ENCODE measurements around the gene TNS1. TPM values are rescaled to one million over a fixed set of nuclear protein-coding genes. Genes with fewer than 3 reads are reported as not detected.
A peak's percentile ranks its signal among the peaks of the same experiment; 100 is the strongest.

Gene TNS1
- total and polyA plus RNA-seq, 2 experiments from 2014 or later: 81.6 to 99.3 TPM

DNA sequence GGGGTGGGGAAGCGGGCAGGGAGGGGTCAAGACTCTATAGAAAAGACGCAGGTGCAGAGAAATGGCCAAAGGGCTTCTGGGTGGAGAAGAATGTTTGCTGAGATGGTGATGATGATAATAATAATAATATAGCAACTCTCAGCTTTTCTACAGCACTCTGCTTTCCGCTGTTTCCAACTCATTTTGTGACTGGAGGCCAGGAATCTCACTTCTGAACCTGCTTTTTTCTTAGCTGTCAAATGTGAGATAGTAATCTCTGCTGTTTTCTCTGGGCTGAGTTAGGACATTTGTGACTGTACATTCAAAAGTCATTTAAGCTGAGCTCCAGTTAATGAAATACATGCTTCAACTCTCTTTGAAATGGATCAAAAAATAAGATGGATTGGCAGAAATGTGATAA, 58.4 kb downstream of the TNS1 start:
- 65 to 68% methylated on average over 1 to 3 of the region's 3 CpGs for WGBS, 2 experiments (ENCODE audit: low coverage in 1 of 2, low lambda C conversion rate in 2 of 2, missing lambda C conversion rate in 2 of 2)
- Histone ChIP-seq H3K4me3 (peak overlapping the region; percentile 79), H4K20me1 (ENCODE audit: insufficient read depth) (no peaks in the 10 kb centered on the region)

DNA sequence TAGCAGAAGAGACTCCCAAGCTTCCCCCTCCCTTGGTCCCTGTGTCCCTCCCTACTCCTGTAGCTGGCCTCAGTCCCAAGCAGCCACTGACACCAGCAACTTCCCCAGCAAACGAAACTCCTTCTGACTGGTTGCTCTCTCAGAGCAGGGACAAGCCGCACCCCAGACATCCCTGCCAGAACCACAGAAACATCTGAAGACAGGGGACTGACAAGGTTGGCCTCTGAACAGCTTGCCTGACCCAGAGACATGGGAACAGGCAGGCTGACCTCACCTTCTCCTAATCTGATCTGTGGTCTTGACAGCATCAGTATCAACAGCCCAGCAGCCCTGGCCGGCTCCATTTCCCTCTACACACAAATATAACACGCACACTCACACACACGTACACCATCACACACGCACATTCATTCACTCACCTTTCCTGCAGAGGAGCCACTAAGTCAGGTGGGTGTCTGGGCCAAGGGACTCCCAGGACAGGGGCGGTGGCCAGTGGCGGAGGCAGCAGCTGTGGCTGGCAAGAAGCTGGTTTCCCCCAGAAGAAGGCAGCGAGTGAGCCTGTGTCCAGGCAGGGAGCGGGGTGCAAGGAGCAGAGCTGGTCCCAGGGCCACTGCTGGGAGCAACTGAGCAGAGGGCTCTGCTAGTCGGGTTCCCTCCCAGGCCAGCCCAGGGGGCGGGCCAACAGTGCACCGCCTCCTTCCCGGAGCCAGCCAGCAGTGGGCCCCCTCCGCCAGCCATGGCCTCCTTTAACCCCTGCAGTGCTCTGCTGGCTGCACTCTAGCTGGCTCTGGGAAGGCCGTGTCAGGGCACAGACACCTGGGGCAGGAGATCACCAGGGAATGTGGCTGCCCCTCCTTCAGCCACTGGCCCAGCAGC, 59.1 kb downstream of the TNS1 start:
- H3K9me3 ChIP-seq (ENCODE audit: low read depth): no peaks in the 10 kb centered on the region
- H3K4me1 ChIP-seq (ENCODE audit: insufficient read depth): peaks cover 38% of the 10 kb centered on the region
- H3K4me3 ChIP-seq: peak overlapping the region; percentile 79
- no peaks in the 10 kb centered on the region for H4K20me1 ChIP-seq (ENCODE audit: insufficient read depth)
- DNase-seq: peak; percentile 85
- peak overlapping the region; percentile 76 for H3K9ac ChIP-seq
- in situ Hi-C loops (cut with MboI): no loop called here
- 8 to 9% methylated on average over 15 of the region's 16 CpGs for WGBS, 2 experiments (ENCODE audit: low coverage in 1 of 2, low lambda C conversion rate in 2 of 2, missing lambda C conversion rate in 2 of 2)
- H2AFZ ChIP-seq: no peak overlapping the region
- H3K36me3 ChIP-seq (ENCODE audit: low read depth): no peaks in the 10 kb centered on the region
- peak overlapping the region; percentile 62 for H3K27ac ChIP-seq
- peaks cover 100% of the 10 kb centered on the region for H3K79me2 ChIP-seq (ENCODE audit: insufficient read depth)
- H3K27me3 ChIP-seq (replicated peaks; ENCODE audit: insufficient read depth): no peaks in the 10 kb centered on the region
- peak overlapping the region; percentile 86 for H3K4me2 ChIP-seq (ENCODE audit: unreplicated experiment)
- peaks cover 23% of the 10 kb centered on the region for H3F3A ChIP-seq (ENCODE audit: insufficient read depth)
- TF ChIP-seq EZH2phosphoT487 (IDR thresholded peaks at IDR 0.05; ENCODE audit: insufficient read depth, low read depth): no peak
- TF ChIP-seq EZH2 (IDR thresholded peaks at IDR 0.05; ENCODE audit: insufficient read depth, poor library complexity, severe bottlenecking): no peak
- no peaks in the 10 kb centered on the region for H3K9me2 ChIP-seq (ENCODE audit: insufficient read depth)

More for the DNA sequence above, 58.4 kb downstream of the TNS1 start:
- Histone ChIP-seq H3K79me2 (ENCODE audit: insufficient read depth) (peaks cover 100% of the 10 kb centered on the region), H3K4me1 (ENCODE audit: insufficient read depth) (peaks cover 34% of the 10 kb centered on the region), H3K27me3 (replicated peaks; ENCODE audit: insufficient read depth) (no peaks in the 10 kb centered on the region), H3K9me2 (ENCODE audit: insufficient read depth) (no peaks in the 10 kb centered on the region), H2AFZ (no peak overlapping the region), H3K36me3 (ENCODE audit: low read depth) (no peaks in the 10 kb centered on the region), H3K9me3 (ENCODE audit: low read depth) (no peaks in the 10 kb centered on the region), H3K4me2 (ENCODE audit: unreplicated experiment) (peak overlapping the region; percentile 86), H3K27ac (peak overlapping the region; percentile 14), H3F3A (ENCODE audit: insufficient read depth) (peaks cover 17% of the 10 kb centered on the region), H3K9ac (peak overlapping the region; percentile 76; the same call in 1 of the 2 replicates)
- DNase-seq: no peak
- in situ Hi-C loops (cut with MboI): no loop called here
- TF ChIP-seq EZH2 (IDR thresholded peaks at IDR 0.05; ENCODE audit: insufficient read depth, poor library complexity, severe bottlenecking) (no peak), EZH2phosphoT487 (IDR thresholded peaks at IDR 0.05; ENCODE audit: insufficient read depth, low read depth) (no peak)

DNA sequence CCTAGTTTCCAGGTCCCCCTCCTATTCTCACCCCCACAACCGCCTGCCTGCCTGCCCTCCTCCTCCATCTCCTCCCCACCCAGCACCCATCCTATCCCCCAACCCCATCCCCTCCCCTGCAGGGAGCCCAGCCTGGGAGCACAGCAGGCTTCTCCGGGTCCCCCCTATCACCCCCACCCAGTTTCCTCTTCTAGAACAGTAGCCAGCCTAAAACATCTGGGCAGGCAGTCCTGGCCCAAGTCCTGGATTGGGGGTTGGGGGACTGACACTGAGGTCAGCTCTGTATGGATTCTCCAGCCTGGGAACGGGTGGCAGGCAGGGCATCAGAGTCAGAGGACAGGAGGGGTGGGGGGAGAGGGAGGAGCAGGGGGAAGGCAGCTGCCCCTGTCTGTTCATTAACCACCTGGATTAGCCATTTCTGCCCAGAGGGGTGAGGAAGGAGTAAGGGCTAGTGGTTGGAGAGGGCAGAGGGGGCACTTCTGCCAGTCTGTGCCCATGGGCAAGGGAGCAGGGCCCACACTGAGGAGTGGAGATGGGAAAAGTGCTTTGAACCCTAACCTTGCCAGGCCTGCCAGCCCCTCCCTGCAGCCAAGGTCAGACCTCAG, 60.0 kb downstream of the TNS1 start:
- WGBS, 2 experiments (ENCODE audit: low coverage in 1 of 2, low lambda C conversion rate in 2 of 2, missing lambda C conversion rate in 2 of 2): 17% methylated on average over 1 to 3 of the region's 3 CpGs
- no peaks in the 10 kb centered on the region for H3K9me2 ChIP-seq (ENCODE audit: insufficient read depth)
- H3F3A ChIP-seq (ENCODE audit: insufficient read depth): peaks cover 31% of the 10 kb centered on the region
- H3K4me3 ChIP-seq: peak overlapping the region; percentile 79
- H3K4me1 ChIP-seq (ENCODE audit: insufficient read depth): peaks cover 46% of the 10 kb centered on the region
- H3K79me2 ChIP-seq (ENCODE audit: insufficient read depth): peaks cover 100% of the 10 kb centered on the region
- no peak for DNase-seq
- H3K4me2 ChIP-seq (ENCODE audit: unreplicated experiment): peak overlapping the region; percentile 86
- H3K27ac ChIP-seq: peak overlapping the region; percentile 62
- H3K9me3 ChIP-seq (ENCODE audit: low read depth): no peaks in the 10 kb centered on the region
- no peak overlapping the region for H2AFZ ChIP-seq
- H3K36me3 ChIP-seq (ENCODE audit: low read depth): no peaks in the 10 kb centered on the region
- H3K9ac ChIP-seq: peak overlapping the region; percentile 76
- no peak for TF ChIP-seq EZH2phosphoT487 (IDR thresholded peaks at IDR 0.05; ENCODE audit: insufficient read depth, low read depth)
- TF ChIP-seq EZH2 (IDR thresholded peaks at IDR 0.05; ENCODE audit: insufficient read depth, poor library complexity, severe bottlenecking): no peak
- no peaks in the 10 kb centered on the region for H3K27me3 ChIP-seq (replicated peaks; ENCODE audit: insufficient read depth)
- in situ Hi-C loops (cut with MboI): no loop called here
- no peaks in the 10 kb centered on the region for H4K20me1 ChIP-seq (ENCODE audit: insufficient read depth)

DNA sequence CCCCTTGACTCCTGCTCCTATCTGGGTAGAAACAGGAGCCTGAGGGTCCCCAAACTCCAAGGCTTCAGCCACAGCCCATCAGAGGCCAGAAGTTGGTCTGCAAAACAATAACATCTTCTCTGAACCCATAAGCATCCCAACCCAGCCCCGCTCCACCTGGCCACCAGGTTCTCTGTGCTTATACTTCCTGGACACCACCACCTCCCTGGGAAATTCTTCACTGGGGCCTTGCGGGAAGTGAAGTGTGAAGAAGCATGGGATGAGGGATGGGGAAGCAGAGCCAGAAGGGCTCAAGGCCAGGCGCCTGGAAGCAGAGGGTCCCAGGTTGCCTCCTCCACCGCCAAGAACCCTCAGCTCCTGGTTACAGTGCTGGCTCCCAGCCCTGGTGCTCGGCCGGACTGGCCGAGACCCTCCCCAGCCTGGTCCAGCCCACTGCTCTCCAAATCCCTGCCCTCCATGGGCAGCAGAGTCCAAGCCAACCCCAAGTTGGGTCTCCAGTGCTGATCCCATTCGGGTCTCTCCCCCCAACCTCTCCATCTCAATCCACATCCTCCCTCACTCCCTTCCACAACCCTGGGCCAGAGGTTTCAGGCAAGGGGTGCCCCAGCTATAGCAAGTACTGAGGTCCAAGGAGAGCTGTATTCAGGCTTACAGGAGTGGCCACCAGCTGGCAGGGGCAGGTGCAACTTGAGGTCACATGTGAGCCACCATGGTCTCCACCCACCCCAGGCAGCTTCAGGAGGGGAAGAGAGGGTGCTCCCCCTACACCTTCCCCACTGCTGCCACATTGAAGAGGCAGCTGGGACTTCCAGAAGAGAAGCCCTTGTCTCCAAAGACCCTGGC, 60.7 kb downstream of the TNS1 start:
- WGBS, 2 experiments (ENCODE audit: low coverage in 1 of 2, low lambda C conversion rate in 2 of 2, missing lambda C conversion rate in 2 of 2): 82 to 83% methylated on average over 8 of the region's 8 CpGs
- Histone ChIP-seq H3K4me2 (ENCODE audit: unreplicated experiment) (peak overlapping the region; percentile 86), H3K9me3 (ENCODE audit: low read depth) (no peaks in the 10 kb centered on the region), H3K9me2 (ENCODE audit: insufficient read depth) (no peaks in the 10 kb centered on the region), H3K36me3 (ENCODE audit: low read depth) (no peaks in the 10 kb centered on the region), H3K27ac (0 out of 2 replicates have a peak overlapping the region, but pooled peaks have one; percentile 2), H4K20me1 (ENCODE audit: insufficient read depth) (no peaks in the 10 kb centered on the region), H3K4me1 (ENCODE audit: insufficient read depth) (peaks cover 53% of the 10 kb centered on the region), H3K9ac (peak overlapping the region; percentile 76), H3K4me3 (peak overlapping the region; percentile 79), H3K79me2 (ENCODE audit: insufficient read depth) (peaks cover 100% of the 10 kb centered on the region), H2AFZ (no peak overlapping the region), H3F3A (ENCODE audit: insufficient read depth) (peaks cover 37% of the 10 kb centered on the region), H3K27me3 (replicated peaks; ENCODE audit: insufficient read depth) (no peaks in the 10 kb centered on the region)
- no peak for TF ChIP-seq EZH2phosphoT487 (IDR thresholded peaks at IDR 0.05; ENCODE audit: insufficient read depth, low read depth)
- no peak for TF ChIP-seq EZH2 (IDR thresholded peaks at IDR 0.05; ENCODE audit: insufficient read depth, poor library complexity, severe bottlenecking)
- in situ Hi-C loops (cut with MboI): no loop called here
- no peak for DNase-seq

All from GM23248 (cell line).